Measurements from ENCODE around the gene CPPED1.
"Not testable (repeated sequence)": the region's sequence is repeated elsewhere in the genome, so short reads cannot be mapped to it uniquely, and the experiment has no call there.

Gene CPPED1

DNA sequence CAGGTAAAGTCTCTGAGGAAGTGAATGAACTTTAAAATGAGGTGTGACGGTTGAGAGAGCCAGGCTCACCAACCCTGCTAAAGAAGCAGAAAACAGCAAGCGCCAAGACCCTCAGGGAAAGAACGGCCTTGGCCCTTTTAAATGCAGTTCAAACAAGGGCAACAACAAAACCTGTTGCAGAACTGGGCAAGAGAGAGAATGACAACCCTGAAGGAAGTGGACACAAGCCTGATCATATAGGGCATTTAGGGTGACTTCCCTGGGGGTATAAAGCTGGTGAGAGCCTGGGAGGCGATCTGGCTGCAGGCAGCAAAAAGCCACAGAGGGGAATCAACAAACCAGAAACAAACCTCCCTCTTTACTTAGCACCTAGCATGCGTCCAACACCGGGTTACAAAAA, 1.0 kb downstream of the CPPED1 start:
- FAIRE-seq (no peak), DNase-seq (ENCODE audit: insufficient read length, low spot score) (no peak)

DNA sequence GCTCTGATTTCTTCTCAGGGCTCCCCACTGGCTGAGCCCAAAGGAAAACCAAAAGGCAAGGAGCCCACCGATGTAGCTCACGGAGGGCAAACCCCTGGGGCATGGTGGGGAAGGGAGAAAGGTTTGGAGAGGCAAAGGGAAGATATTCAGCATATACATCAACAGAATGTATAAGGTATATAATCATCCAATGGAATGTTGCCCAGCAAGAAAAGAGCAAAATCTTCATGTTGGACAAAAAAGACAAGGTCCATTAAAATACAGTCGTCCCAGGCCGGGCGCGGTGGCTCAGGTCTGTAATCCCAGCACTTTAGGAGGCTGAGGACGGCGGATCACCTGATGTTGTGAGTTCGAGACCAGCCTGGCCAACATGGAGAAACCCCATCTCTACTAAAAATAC, 1.6 kb downstream of the CPPED1 start:
- FAIRE-seq (no peak), DNase-seq (ENCODE audit: insufficient read length, low spot score) (no peak)

DNA sequence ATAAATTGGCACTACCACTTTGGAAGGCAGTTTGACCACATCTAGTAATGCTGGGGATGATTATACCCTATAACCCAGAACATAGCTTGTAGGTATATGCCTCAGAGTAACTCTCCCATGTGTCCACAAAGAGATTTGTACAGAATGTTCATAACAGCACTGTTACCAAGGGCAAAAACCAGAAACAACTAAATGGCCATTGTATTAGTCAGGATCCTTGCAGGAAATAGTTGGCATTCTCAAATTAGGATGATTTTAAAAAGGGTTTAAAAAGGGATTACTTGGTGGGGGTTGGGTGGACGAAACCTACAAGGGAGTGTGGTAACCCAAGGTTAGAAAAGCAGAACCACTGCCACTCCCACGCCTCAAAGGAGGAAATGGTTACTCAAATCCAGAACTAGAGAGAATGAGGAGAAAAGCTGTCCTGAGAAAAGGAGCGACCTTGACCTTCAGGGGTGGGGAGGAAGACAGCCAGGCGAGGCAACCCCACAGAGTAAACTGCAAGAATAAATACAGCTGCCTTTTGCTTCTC, 2.1 kb downstream of the CPPED1 start:
- no peak for DNase-seq (ENCODE audit: insufficient read length, low spot score)
- no peak for FAIRE-seq

DNA sequence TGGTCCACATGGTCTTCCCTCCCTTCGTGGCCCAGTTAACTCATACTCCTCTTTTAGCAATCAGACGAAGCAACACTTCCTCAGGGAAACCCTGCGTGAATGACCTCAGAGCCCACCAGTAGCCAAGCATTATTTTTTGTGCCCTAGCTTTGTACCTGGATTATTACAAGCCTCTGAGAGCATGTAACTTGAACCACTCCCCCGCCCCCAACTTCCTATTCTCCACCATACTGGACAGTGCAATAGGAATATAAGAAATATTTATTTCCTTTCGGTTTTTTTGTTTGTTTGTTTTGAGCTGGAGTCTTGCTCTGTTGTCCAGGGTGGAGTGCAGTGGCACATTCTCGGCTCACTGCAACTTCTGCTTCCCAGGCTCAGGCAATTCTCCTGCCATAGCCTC, 2.9 kb downstream of the CPPED1 start:
- DNase-seq (ENCODE audit: insufficient read length, low spot score) (no peak), FAIRE-seq (no peak)

DNA sequence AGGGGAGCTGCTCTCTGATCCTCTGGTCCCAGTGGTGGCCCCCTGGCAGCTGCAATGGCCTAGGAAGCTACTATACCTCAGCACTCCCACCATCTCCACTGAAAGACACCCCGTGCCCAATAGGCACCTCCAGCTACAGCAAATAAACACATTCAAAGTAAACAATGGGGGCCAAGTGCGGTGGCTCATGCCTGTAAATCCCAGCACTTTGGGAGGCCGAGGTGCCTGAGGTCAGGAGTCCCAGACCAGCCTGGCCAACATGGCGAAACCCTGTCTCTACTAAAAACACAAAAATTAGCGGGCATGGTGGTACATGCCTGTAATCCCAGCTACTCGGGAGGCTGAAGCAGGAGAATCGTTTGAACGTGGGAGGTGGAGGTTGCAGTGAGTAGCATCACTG, 3.7 kb downstream of the CPPED1 start:
- DNase-seq (ENCODE audit: insufficient read length, low spot score); FAIRE-seq: not testable (repeated sequence)

DNA sequence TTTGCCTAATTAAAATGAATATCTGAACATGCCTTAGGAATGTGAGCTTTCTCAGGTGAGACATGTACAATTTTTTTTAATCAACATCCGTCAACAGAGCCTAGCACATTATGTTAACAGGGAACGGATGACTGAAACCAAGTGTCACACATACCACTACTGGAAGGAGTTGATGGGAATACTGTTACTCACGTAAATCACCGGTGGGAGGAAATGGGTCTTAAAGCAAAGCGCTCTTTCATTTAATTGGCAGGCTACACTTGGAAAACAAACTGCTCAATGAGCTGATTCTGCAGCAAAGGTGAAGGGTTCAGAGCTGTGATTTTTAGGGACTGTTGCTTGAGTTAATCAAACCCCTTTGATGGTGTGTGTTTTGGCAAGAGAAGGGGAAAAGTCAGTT, 4.8 kb downstream of the CPPED1 start:
- no peak for FAIRE-seq
- no peak for DNase-seq (ENCODE audit: insufficient read length, low spot score)

DNA sequence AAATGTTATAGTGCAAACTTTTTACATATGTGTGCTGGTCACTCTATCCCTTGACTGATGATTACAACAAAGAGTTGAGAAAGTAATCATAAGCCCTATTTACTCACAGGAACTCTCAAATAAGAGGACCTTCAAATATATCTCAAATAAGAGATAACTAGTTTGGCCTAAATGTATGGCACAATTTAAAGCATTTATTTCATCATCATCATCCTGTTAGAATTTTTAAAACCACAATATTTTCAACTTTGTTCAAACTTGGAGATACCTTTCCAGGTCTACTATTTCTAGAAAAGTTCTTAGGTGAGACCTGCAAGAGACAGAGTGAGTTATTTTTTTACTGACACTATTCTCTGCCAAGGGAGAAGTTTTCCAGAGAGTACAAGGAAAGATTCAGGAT, 5.5 kb downstream of the CPPED1 start:
- DNase-seq (ENCODE audit: insufficient read length, low spot score) (no peak), FAIRE-seq (no peak)

DNA sequence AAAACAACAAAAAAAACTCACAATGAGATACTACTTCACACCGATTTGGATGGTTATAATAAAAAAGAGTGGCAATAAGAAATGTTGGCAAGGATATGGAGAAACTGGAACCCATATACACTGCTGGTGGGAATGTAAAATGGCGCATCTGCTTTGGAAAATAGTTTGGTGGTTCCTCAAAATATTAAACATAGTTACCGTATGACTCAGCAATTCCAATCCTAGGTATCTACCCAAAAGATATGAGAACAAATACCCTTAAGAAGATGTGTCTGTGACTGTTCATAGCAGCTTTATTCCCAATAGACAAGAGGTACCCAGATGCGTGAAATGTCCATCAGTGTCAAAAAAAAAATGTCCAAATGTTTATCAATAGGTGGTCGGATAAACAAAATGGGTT, 7.2 kb downstream of the CPPED1 start:
- DNase-seq (ENCODE audit: insufficient read length, low spot score), result no peak
- no peak for FAIRE-seq

DNA sequence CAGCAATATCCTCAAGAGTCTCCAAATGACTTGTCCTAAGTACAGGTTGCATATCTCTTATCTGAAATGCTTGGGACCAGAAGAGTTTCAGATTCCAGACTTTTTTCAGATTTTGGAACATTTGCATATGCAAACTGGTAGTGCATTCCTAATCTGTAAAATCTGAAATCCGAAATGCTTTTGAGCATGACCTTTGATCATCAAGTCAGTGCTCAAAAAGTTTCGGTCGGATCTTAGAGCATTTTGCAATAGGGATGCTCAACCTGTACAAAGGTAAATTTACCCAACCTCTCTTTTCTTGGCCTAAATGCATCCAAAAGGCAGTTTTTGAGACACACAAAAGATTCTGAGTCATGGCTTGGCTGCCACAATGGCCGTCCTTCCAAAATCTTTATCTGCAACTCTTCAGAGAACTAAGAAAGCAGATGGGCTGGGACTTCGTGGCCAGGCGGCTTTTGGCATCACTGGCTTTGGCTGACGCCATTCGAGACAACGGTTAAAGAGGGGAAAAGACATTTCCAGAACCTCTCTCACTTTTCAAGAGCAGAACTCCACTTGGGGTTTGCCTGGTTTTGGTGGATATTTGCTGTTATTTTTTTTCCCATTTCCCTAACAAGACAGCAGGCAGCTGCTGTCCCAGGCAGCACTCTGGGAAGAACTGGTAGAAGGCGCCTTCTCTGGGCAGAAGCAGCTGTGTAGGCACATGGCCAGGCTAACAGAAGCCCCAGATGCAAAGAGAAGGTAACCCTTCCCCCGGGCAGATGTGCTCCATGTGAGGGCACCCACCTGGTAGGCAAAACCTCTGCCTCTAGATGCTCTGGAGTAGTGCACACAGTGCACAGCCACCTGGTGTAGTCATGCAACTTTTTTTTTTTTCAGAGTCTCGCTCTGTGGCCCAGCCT, 8.9 kb downstream of the CPPED1 start:
- DNase-seq (ENCODE audit: insufficient read length, low spot score), result no peak
- FAIRE-seq, result no peak

DNA sequence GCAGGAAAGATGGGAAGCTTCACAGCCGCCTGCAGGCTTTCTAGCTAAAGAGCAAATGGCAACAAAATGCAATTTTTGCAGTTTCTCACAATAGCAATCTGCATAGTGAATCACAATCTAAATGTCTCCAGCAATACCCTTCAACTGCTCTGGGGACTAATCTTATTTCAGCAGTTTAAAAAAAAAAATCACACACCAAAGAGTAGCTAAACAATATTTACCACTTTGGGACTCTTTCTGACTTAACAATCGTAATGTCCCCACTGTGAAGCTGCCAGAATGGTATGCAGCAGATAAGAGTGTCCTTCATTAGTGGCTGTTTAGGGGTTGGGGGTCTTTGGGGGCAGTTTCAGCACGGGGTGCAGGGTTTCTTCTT, 9.8 kb downstream of the CPPED1 start:
- FAIRE-seq (no peak), DNase-seq (ENCODE audit: insufficient read length, low spot score) (no peak)

DNA sequence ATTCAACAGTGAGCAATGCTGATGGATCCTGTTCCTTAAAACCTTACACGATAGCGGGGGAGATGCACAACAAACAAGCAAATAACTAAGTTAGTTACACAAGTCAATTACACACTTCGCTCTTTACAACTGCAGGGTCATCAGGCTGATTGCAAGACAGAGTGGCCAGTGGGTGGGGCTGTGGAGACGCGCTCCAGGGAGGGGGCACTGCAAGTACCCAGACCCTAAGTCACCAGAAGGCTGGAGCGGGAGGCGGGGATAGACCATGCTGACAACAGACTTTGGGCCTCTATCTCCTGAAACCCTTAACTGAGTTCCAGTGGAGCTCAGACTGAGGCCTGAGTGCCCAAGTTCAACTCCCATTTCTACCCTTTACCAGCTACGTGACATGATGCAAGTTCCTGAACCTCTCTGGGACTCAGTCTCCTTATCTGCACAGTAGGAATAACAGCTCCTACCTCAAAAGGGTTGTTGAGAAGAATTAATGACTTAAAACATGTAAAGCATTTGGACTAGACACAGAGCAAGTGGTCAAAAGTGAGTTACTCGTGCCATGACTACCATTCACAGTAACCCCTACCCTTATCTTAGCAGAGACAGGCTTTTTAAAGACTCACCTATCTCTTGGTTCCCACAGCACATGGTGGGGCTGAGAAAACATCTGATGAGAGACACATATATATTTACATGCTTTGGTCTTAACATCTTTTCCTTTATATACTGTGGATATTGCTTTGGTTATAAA, 10.4 kb downstream of the CPPED1 start:
- DNase-seq (ENCODE audit: insufficient read length, low spot score) (no peak), FAIRE-seq (no peak)

DNA sequence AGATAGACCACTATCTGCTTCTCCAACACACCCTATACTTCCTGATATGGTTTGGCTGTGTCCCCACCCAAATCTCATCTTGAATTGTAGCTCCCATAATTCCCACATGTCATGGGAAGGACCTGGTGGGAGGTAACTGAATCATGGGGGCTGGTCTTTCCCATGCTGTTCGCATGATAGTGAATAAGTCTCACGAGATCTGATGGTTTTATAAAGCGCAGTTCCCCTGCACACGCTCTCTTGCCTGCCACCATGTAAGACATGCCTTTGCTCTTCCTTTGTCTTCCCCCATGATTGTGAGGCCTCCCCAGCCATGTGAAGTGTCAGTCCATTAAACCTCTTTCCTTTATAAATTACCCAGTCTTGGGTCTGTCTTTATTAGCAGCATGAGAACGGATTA, 11.2 kb downstream of the CPPED1 start:
- DNase-seq (ENCODE audit: insufficient read length, low spot score); FAIRE-seq: not testable (repeated sequence)

DNA sequence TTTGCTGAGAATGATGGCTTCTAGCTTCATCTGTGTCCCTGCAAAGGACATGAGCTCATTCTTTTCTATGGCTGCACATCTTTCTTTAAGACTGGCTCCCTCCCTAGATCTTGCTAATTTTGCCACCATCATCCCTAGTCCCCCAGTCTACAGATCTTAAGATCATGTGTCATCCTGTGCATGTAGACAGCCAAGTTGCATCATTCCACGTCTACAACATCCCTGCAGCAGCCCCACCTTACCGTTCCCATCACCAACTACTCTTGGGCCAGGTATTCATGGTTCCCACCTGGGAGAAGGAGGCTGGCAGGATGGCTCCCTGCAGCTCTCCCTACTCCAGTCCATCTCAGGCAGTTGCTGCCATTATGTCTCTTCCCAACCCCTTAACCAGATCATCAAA, 12.3 kb downstream of the CPPED1 start:
- FAIRE-seq, result no peak
- DNase-seq (ENCODE audit: insufficient read length, low spot score), result no peak

DNA sequence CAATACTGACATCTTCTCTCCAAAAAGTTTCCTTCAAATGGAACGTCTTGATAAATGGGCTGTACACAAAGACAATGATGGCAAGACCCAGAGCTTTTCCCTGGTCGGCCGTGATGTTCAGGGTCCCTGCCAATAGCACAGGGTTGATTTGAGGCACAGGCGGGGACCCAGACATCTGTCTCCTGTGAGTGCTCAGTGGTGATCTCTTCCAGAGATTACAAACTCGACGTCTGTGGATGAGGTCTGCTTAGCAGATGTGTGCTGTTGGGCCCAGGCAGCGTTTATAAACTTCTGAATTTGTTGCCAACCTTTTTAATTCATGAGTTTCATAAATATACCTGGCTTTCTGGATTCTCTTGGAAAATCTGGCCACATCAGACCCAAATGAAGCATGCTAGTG, 14.9 kb downstream of the CPPED1 start:
- no peak for DNase-seq (ENCODE audit: insufficient read length, low spot score)
- FAIRE-seq, result no peak

DNA sequence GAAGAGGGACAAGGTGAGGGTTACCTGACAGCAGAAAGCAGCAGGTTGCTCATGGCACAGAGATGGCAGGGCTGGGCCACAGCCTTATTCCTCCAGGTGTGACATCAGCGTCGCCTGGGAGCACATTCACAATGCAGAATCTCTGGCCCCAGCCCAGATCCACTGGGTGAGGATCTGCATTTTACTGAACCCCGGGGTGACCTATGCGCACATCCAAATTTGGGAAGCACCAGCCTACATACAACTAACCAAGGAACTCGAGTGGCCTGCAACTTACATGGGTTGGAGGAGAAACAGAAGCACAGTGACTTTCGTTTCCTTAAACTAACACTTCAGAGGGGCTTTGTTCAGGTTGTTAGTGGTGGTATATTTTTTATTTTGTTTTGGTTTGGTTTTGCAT, 17.6 kb downstream of the CPPED1 start:
- no peak for DNase-seq (ENCODE audit: insufficient read length, low spot score)
- FAIRE-seq, result no peak

DNA sequence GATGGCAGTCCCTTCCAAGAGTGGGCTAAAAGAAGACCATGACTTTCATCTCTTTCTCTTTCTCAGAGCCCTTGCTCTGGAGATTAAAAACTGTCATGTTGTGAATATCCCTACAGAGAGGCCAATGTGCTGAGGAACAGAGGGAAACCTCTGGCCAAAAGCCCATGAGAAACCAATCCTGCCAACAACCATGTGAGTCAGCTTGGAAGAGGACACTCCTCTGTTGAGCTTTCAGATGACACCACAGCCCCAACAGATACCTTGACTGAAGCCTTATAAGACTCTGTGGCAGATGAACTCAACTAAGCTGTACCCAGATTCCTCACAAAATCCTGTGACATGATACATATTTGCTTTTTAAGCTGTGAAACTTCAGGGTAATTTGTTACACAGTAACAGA, 19.6 kb downstream of the CPPED1 start:
- DNase-seq (ENCODE audit: insufficient read length, low spot score), result no peak
- no peak for FAIRE-seq

DNA sequence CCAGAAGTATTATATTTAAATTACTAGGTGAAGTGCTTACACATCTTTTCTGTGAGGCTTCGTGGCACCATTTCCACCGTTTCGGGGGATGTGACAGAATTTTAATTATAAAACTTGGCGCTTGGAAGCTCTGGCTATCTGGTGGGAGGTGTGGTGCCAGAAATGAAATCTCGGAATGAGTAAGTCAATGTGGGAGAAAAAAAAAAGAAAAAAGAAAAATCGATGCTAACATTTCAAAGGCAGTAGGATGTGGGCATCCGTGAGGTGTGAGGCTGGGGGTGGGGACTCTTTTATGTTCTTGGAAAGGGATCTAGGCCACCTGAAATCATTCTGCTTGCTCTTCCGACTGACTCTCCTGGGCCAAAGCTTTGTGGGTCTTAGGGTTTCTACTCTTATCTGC, 21.9 kb downstream of the CPPED1 start:
- no peak for DNase-seq (ENCODE audit: insufficient read length, low spot score)
- no peak for FAIRE-seq

DNA sequence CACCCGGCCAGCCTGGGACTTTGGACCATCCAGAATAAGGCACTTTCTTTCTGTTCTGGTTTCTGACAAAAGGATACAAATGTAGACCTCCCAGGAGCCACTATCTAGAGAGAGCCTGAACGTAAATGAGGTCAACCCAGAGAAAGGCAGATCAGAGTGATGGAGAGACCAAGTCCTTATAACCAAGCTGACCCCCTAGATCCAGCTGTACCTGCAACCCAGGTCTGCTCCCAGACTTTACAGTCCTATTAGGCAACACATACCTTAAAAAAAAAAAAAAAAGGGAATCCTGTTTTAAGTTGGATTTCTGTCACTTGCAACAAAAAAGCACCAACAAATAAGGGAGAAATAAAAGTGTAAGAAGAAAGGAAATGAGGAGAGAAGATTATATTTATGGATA, 23.2 kb downstream of the CPPED1 start:
- FAIRE-seq (no peak), DNase-seq (ENCODE audit: insufficient read length, low spot score) (no peak)

DNA sequence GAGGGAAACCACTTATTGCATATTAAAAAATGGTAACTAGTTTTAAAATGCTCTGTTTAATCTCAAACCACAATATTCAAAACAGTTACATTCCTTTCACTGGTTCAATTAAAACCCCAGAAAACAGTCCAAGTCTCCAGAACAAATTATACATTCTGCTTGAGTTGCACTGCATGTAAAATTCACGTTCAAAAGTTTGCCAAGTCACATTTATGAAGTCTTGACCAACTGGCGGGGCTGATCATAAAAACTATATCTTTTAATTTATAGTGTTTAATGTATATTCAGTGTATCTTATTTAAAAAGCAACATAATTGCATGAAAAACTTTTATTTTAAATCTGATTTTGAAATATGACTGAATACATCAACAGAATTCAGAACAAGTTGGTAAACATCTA, 25.0 kb downstream of the CPPED1 start:
- FAIRE-seq (no peak), DNase-seq (ENCODE audit: insufficient read length, low spot score) (no peak)

DNA sequence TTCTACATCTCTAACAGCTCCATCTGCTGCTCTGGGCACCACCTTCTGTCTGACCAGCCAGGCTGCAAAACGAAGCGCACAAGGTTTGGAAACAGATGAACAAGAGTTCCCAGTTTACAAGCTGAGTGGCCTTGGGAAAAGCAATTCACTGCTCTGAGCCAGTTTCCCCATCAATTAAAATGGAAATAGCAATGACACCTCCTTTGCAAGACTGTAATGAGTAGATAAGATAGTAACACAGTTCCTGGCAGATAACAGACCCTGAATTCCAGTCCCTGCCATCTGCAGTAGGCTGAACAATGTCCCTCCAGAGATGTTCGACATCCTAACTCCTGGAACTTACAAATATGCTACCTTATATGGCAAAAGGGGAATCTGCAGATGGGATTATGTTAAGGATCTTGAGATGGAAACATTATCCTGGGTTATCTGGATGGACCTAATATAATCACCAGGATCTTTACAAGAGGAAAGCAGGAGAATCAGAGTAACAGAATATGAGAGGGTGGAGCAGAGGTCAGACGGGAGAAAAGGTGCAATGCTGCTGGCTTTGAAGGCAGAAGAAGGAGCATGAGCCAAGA, 27.9 kb downstream of the CPPED1 start:
- no peak for DNase-seq (ENCODE audit: insufficient read length, low spot score)
- no peak for FAIRE-seq

DNA sequence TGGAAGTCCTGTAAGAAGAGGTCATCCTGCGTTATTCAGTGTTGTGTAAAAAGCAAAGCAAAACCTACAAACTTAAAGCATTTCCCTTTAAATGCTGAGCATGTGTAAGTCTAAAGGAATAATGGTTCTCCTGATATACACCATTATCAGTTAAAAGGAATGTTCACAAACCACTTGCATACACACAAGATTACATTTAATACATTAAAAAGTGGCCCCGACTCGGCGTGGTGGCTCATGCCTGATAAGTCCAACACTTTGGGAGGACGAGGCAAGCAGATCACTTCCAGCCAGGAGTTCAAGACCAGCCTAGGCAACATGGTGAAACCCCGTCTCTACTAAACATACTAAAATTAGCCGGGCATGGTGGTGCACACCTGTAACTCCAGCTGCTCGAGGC, 30.5 kb downstream of the CPPED1 start:
- DNase-seq (ENCODE audit: insufficient read length, low spot score) (no peak), FAIRE-seq (no peak)

Data from HTR-8/SVneo (cell line).